ENCODE data around the gene PLG. TPM values are rescaled to one million over a fixed set of nuclear protein-coding genes. Genes with fewer than 3 reads are reported as not detected.
"Not testable (repeated sequence)": the region's sequence is repeated elsewhere in the genome, so short reads cannot be mapped to it uniquely, and the experiment has no call there.

PLG gene
- total RNA-seq, 1 donor from 2014 or later: 0.40 TPM

DNA sequence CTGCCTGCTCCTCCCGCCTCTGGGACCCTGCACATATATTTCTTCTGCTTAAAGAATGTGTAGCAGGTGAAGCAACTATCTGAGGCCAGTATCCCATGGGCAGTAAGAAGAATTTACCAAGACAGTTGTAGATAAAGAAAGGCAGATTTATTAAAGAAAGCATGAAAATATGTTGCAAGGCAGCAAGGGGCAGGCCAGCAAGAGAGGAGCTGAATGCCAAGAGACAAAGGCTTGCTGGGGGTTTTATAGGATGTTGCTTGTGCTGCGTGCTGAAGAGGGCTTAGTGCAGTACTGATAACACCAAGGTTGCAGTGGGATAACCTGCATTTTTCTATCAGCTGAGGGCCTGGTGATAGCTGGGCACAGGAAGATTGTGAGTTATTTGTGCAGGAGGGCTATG, 6.4 kb upstream of the PLG start:
- ATAC-seq (ENCODE audit: poor library complexity); DNase-seq; intact Hi-C loops (cut with DNase I): not testable (repeated sequence)

DNA sequence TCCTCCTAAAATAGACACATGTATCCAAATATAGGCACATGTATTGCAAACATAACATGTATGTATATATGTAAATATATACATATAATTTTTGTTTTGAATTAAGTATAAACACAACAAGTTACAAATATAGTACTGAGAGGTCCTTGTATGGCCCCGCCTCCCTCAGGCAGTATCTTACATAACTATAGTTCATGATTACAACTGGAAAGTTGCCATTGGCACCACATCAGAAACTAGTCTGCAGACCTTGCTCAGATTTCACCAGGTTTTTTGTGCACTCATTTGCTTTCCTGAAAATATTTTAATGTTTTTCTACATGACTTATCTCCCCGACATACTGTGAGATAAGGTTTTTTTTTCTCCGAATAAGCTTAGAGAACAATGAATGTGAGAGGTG, 5.2 kb upstream of the PLG start:
- DNase-seq; intact Hi-C loops (cut with DNase I); ATAC-seq (ENCODE audit: poor library complexity): not testable (repeated sequence)

DNA sequence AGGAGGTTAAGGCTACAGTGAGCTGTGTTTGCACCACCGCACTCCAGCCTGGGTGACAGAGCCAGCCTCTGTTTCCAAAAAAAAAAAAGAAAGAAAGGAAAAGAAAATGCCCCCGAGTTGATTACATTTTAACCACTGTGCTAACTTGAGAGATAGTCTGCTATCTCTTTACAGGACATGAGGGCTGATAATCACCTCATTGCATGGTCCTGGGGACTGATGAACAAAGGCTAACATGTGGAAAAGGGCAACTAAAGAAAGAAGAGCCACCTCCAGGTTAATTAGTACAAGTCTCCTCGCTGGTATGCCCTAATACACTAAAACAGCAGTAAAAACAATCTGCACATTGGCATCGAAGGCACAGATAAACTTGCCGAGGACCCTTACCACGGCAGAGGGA, 4.2 kb upstream of the PLG start:
- no peak for DNase-seq
- intact Hi-C loops (cut with DNase I): no loop called here
- no peak for ATAC-seq (ENCODE audit: poor library complexity)

DNA sequence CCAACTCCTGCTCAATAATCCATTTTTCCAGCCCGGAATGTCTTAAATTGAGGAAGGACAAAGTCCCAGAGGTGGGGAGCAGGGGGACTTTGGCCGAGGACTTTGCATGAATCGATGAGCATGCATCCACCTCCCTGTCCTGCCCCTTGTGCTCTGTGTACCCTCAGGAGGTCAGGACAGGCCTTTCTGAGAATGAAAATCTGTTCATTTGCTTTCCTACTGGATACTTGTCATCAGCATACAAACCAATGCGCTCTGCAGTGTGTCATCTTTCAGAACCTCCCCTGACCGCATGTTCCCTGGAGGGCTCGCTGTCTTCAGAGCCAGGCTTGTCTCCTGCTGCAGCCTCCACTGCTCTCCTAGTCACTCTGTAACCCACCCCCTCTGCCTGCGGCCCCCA, 2.6 kb downstream of the PLG start:
- ATAC-seq (ENCODE audit: poor library complexity); DNase-seq; intact Hi-C loops (cut with DNase I): not testable (repeated sequence)

DNA sequence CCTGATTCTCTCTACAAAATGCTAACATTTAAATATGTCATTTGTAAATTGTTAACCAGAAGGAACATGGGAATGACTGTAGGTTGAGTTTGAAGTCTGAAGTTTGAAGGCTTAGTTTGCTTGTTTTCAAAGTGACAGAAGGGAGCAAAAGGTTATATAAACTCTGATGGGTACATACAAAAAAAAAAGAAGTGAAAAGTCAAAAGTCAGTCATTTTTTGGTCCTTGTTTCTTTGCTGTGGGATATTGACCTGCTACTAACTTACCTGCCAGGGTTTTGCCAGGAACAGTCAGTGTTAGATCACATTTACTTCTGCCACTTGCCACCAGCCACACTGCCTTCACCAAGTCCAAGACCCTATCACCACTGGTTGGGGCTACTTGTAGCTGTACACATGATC, 6.9 kb downstream of the PLG start:
- ATAC-seq (ENCODE audit: poor library complexity); DNase-seq; intact Hi-C loops (cut with DNase I): not testable (repeated sequence)

GRCh38 chr6:160714731-160715316, 12.8 kb downstream of the PLG start:
- ATAC-seq (ENCODE audit: poor library complexity): no peak
- intact Hi-C loops (cut with DNase I): no loop called here
- DNase-seq: no peak

DNA sequence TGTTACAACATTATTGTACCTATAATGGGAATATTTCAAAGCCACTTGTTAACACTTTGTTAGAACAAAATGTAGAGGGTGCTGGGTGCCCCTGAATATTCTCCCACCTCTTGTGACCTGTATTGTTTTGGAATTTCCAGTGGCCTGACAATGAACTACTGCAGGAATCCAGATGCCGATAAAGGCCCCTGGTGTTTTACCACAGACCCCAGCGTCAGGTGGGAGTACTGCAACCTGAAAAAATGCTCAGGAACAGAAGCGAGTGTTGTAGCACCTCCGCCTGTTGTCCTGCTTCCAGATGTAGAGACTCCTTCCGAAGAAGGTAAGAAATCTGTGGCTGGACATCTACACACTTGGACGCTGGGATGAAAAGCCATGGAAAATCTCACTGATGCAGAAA, 28.9 kb downstream of the PLG start:
- no peak for DNase-seq

GRCh38 chr6:160733050-160733646, 31.1 kb downstream of the PLG start:
- intact Hi-C loops (cut with DNase I): loop anchor here (5.0 kb wide), 1 partner anchor 644 kb away; no protein-coding TSS in a partner anchor
- no peak for DNase-seq
- peak; percentile 70 for ATAC-seq (ENCODE audit: poor library complexity)

More for the DNA sequence above, 28.9 kb downstream of the PLG start:
- intact Hi-C loops (cut with DNase I): loop anchor here (5.0 kb wide), 1 partner anchor 646 kb away; no protein-coding TSS in a partner anchor
- ATAC-seq (ENCODE audit: poor library complexity): no peak

GRCh38 chr6:160734627-160735026, 32.6 kb downstream of the PLG start:
- intact Hi-C loops (cut with DNase I): loop anchor here (5.0 kb wide), 1 partner anchor 643 kb away; no protein-coding TSS in a partner anchor
- DNase-seq (no peak), ATAC-seq (ENCODE audit: poor library complexity) (no peak)

- no peak for ATAC-seq (ENCODE audit: poor library complexity)
- intact Hi-C loops (cut with DNase I): no loop called here
- no peak for DNase-seq
Observed at GRCh38 chr6:160735523-160735922, 33.5 kb downstream of the PLG start.

GRCh38 chr6:160737934-160738333, 35.9 kb downstream of the PLG start:
- DNase-seq (no peak), ATAC-seq (ENCODE audit: poor library complexity) (no peak)
- intact Hi-C loops (cut with DNase I): no loop called here

GRCh38 chr6:160739955-160740354, 37.9 kb downstream of the PLG start:
- intact Hi-C loops (cut with DNase I): no loop called here
- DNase-seq (no peak), ATAC-seq (ENCODE audit: poor library complexity) (no peak)

GRCh38 chr6:160741012-160741411, 39.0 kb downstream of the PLG start:
- DNase-seq; ATAC-seq (ENCODE audit: poor library complexity); intact Hi-C loops (cut with DNase I): not testable (repeated sequence)

DNA sequence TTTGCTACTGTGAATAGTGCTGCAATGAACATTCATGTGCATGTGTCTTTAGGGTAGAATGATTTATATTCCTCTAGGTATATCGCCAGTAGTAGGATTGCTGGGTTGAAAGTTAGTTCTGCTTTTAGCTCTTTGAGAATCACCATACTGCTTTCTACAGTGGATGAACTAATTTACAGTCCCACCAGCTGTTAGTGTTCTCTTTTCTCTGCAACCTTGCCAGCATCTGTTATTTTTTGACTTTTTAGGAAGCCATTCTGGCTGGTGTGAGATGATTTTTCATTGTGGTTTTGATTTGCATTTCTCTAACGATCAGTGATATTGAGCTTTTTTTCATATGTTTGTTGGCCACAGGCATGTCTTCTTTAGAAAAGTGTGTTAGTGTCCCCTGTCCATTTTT, 40.0 kb downstream of the PLG start:
- intact Hi-C loops (cut with DNase I): no loop called here
- ATAC-seq (ENCODE audit: poor library complexity) (no peak), DNase-seq (no peak)

- no peak for DNase-seq
- ATAC-seq (ENCODE audit: poor library complexity): no peak
- intact Hi-C loops (cut with DNase I): no loop called here
Observed at GRCh38 chr6:160750276-160750689, 48.2 kb downstream of the PLG start.

- intact Hi-C loops (cut with DNase I); DNase-seq; ATAC-seq (ENCODE audit: poor library complexity): not testable (repeated sequence)
Observed at GRCh38 chr6:160753211-160753610, 51.2 kb downstream of the PLG start.

- intact Hi-C loops (cut with DNase I): no loop called here
- DNase-seq: no peak
- ATAC-seq (ENCODE audit: poor library complexity): no peak
Observed at GRCh38 chr6:160755165-160755564, 53.1 kb downstream of the PLG start.

DNA sequence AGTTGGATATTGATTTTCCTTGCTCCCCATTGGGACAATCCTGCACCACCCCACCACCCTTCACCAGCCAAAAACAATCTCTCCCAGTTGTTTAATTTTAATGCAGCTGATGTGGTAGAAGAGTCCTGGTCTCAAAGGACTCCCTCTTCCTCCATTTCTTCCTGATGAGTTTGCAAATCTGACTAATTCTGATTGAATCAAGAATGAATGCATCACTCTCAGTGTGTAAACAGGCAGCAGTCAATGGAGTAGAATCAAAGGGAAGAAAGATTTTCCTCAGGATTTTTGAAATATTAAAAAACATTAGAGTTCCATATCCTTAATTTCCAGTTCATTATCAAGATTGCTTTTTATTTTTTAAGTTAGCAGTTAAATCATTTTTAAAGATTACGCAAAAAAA, 54.0 kb downstream of the PLG start:
- no peak for ATAC-seq (ENCODE audit: poor library complexity)
- no peak for DNase-seq
- intact Hi-C loops (cut with DNase I): no loop called here

GRCh38 chr6:160756871-160757270, 54.8 kb downstream of the PLG start:
- DNase-seq (no peak), ATAC-seq (ENCODE audit: poor library complexity) (no peak)
- intact Hi-C loops (cut with DNase I): no loop called here

DNA sequence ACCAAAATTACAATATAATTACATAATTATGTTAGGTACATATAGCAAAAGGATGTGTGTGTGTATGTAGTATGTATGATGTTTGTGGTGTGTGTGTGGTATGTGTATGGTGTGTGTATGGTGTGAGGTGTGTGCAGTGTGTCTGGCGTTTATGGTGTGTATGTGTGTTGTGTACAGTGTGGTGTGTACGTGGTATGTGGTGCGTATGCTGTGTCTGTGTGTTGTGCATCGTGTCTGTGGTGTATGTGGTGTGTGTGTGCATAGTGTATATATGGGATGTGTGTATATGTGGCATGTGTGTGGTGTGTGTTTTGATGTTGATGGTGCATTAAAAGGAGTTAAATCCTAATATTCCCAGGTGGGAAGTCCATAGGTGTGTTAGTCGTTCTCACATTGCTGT, 62.8 kb downstream of the PLG start:
- DNase-seq: no peak
- intact Hi-C loops (cut with DNase I): no loop called here
- no peak for ATAC-seq (ENCODE audit: poor library complexity)

Data from Right ventricle myocardium superior (tissue), 1 donor.